OCI-LY1 (cell line): ENCODE data around the gene DGKB.

Experiments
- EZH2 ChIP-seq: fragments of 200-600 bp; sonication (generic), shearing (Covaris generic); IDR thresholded peaks from 2 replicates; pipeline ENCODE4 v1.8.0; 2017; ENCODE audit warnings: borderline replicate concordance, mixed run types, mild to moderate bottlenecking, antibody characterized with exemption, low read length, moderate library complexity, mixed read lengths
- TF ChIP-seq, protein P1 (sequence below): fragments of 200-600 bp; sonication (generic), shearing (Covaris generic); IDR thresholded peaks from 2 replicates; pipeline ENCODE4 v1.5.1; 2017; ENCODE audit warnings: mild to moderate bottlenecking, antibody characterized with exemption, low read length, moderate library complexity, mixed read lengths

- TF ChIP-seq, protein P1, sequence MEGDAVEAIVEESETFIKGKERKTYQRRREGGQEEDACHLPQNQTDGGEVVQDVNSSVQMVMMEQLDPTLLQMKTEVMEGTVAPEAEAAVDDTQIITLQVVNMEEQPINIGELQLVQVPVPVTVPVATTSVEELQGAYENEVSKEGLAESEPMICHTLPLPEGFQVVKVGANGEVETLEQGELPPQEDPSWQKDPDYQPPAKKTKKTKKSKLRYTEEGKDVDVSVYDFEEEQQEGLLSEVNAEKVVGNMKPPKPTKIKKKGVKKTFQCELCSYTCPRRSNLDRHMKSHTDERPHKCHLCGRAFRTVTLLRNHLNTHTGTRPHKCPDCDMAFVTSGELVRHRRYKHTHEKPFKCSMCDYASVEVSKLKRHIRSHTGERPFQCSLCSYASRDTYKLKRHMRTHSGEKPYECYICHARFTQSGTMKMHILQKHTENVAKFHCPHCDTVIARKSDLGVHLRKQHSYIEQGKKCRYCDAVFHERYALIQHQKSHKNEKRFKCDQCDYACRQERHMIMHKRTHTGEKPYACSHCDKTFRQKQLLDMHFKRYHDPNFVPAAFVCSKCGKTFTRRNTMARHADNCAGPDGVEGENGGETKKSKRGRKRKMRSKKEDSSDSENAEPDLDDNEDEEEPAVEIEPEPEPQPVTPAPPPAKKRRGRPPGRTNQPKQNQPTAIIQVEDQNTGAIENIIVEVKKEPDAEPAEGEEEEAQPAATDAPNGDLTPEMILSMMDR = no peak
- no peak for TF ChIP-seq EZH2
These were observed 684.2 kb downstream of the DGKB start for GRCh38 chr7:14218338-14218737.
